Activated CD8-positive, alpha-beta memory T cell treated with anti-CD3 and anti-CD28 coated beads, Interleukin-2, amount 50 U/mL, for 24 hours (primary cell): Measurements from ENCODE around the gene RUSC1.
"Not testable (repeated sequence)": the region's sequence is repeated elsewhere in the genome, so short reads cannot be mapped to it uniquely, and the experiment has no call there.

ENCODE experiments used
- DNase-seq: peaks from one replicate; pipeline ENCODE4 v3.0.0-alpha.2; 2020; ENCODE audit errors: extremely low read depth

RUSC1 gene

GRCh38 chr1:155322953-155323728, 2.4 kb downstream of the RUSC1 start:
- peak; percentile 61 for DNase-seq

GRCh38 chr1:155323729-155324036, 3.0 kb downstream of the RUSC1 start:
- peak; percentile 56 for DNase-seq

- DNase-seq, result peak; percentile 79
These were observed 3.5 kb downstream of the RUSC1 start for GRCh38 chr1:155324037-155324716.

DNA sequence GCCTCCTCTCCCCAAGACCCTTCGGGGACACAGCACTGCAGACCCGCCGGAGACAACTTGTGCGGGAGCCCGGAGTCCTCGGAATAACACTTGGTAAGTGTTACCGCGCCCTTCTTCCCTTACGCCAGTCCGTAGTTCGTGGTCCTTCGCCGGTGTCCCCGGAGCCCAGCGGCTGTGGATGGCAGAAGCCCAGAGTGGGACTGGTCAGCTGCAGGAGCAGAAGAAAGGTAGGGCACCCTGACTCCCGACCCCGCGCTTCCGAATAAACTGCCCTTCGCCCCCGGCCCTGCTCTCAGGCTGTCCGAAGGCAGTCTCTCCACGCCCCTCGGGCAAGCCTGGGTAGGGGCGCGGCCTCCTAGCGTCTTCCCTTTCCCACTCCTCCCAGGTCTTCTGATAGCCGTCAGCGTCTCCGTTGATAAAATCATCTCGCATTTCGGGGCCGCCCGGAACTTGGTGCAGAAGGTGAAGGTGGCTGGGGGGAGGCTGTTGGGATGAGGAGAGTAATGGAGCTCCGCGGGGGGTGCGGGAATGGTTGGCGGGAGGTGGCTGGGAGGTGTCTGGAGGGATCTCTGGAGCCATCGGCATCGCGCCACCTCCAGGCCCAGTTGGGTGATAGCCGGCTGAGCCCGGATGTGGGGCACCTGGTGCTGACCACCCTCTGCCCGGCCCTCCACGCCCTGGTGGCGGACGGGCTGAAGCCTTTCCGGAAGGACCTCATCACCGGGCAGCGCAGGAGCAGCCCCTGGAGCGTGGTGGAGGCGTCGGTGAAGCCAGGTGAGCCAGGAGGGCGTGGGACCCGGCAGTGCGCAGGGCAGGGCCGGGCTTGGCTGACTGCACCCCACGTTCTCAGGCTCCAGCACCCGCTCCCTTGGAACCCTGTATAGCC, 4.3 kb downstream of the RUSC1 start:
- no peak for DNase-seq

DNA sequence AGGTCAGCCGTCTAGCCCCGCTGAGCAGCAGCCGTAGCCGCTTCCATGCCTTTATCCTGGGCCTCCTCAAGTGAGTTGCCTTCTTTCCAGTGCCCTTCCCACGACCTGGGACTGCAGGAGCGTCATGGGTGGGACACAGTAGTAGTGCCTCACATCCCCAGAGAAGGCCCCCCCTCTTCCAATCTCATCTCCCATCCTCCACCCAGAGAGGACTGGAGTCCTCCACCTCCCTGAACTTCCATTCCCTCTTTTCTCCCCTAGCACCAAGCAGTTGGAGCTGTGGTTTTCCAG, 4.9 kb downstream of the RUSC1 start:
- no peak for DNase-seq

- DNase-seq, result no peak
These were observed 5.4 kb downstream of the RUSC1 start for GRCh38 chr1:155326020-155326526.

GRCh38 chr1:155326631-155327037, 5.9 kb downstream of the RUSC1 start:
- no peak for DNase-seq

DNA sequence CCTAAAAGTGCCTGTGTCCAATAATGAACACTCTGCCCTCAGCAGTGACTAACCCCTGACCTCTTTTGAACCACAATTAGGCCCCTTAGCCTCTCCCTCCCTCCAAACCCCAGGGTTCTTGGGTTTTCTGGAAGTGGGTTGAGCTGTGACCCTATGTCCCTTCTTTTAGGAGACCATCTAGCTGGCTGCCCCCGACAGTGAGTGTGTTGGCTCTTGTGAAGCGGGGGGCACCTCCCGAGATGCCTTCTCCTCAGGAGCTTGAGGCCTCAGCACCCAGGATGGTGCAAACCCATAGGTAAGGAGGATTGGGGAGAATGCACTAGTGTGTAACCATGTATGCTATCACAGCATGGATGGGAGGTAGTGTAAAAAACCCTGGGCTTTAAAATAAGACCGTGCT, 7.3 kb downstream of the RUSC1 start:
- no peak for DNase-seq

DNA sequence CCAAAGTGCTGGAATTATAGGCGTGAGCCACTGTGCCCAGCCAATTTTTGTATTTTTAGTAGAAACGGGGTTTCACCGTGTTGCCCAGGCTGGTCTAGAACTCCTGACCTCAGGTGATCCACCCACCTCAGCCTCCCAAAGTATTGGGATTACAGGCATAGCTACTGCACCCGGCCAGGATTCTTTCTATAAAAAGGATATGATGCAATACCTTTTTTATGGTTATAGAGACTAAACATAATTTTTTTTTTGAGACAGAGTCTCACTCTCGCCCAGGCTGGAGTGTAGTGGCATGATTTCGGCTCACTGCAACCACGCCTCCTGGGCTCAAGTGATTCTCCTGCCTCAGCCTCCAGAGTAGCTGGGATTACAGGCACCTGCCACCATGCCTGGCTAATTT, 8.2 kb downstream of the RUSC1 start:
- DNase-seq, result not testable (repeated sequence)

DNA sequence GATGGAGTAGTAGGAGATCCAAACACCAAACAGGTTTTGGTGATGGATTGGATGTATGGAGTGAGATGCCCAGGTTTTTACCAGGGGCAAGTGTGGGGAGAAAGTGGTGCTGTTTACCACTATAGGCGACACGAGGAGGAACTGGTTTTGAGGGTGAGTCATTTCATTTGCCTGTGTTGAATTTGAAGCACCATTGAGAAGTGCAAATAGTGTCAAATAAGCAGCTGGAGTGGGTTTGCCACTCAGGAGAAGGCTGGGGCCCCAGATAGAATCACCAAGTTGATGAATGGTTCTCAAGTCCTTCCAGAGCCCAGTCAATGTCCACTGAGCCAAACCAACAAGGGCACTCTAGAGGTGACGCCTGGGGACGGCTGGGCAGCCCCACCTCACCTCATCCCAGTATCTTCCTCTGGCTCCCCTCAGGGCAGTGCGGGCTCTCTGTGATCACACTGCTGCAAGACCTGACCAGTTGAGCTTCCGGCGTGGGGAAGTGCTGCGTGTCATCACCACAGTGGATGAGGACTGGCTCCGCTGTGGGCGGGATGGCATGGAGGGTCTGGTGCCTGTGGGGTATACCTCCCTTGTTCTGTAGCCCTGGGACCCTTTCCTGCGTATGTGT, 9.4 kb downstream of the RUSC1 start:
- no peak for DNase-seq

DNA sequence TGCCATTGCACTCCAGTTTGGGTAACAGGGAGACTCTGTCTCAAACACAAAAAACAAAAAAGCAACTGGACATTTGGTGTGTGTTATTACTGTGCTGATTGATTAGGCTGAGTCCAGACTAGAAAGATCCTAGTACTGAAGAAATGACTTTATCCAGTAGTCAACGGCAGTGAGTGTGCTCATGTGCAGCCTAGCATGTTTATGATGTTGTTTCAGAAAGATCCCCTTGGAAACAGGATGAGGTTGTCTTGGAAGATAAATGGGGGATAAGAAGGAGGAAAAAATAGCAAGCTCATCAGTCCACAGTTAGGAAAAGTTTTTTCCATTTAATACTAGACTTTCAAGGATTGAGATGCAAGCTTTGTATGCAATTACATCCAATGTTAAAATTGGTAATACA, 14.3 kb downstream of the RUSC1 start:
- DNase-seq, result no peak

DNA sequence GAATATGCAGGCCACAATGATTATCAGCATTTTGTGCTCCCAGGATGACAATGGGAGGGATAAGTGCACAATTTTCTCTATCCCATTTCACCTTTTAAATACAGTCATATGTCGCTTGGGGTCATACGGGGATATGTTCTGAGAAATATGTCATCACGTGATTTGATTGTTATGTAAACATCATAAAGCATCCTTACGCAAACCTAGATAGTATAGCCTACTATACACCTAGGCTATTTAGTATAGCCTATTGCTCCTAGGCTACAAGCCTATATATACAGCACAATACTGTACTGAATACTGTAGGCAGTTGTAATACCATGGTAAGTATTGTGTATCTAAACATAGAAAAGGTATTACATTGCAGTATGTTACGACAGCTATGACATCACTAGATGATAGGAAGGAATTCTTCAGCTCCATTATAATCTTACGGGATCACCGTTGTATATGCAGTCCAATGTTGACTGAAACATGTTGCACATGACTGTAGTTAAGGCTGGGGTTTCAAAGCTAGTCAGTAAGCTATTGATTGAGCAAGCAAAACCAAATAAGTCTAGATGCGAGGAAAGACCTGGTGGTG, 18.9 kb downstream of the RUSC1 start:
- DNase-seq, result no peak

- no peak for DNase-seq
These were observed 22.1 kb downstream of the RUSC1 start for GRCh38 chr1:155342842-155343241.

DNA sequence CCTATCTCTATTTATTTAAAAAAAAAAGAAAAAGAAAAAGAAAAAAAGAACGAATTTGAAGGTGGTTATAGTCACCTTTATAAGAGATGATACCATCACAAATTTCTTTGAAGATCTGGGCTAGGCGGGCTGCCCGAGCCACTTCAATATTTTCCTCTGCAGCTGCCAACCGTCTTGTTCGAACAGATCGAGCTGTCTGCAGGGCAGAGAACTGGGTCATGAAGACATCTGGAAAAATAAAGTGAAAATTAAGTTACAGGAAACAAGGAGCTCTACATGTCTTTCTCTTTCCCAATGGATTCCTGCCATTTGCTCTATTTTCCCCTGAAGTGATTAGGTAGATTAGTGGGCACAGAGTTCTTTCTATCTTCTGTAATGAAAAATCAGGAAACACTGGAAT, 31.9 kb downstream of the RUSC1 start:
- DNase-seq, result no peak

- no peak for DNase-seq
These were observed 39.4 kb downstream of the RUSC1 start for GRCh38 chr1:155360051-155360450.

- no peak for DNase-seq
These were observed 58.5 kb downstream of the RUSC1 start for GRCh38 chr1:155379180-155379579.

GRCh38 chr1:155379631-155380090, 59.0 kb downstream of the RUSC1 start:
- DNase-seq, result no peak
